Measurements from ENCODE around the gene AFDN. TPM values are rescaled to one million over a fixed set of nuclear protein-coding genes. Genes with fewer than 3 reads are reported as not detected.

Gene AFDN
- total RNA-seq, 1 experiment from 2014 or later: 108 TPM

GRCh38 chr6:167948716-167949115 is 122.0 kb downstream of the AFDN start:
- TF ChIP-seq EZH2 (IDR thresholded peaks at IDR 0.05; ENCODE audit: low read depth) (no peak), CTCF (conservative IDR thresholded peaks at IDR 0.05) (no peak)
- no peak overlapping the region for H3K27ac ChIP-seq
- H2AFZ ChIP-seq: no peak overlapping the region
- intact Hi-C loops (cut with micrococcal nuclease; ENCODE audit: unreplicated experiment): no loop called here
- no peaks in the 10 kb centered on the region for H4K20me1 ChIP-seq (ENCODE audit: insufficient read depth)
- ChIA-PET POLR2A (ENCODE audit: unreplicated experiment) (no interaction called here), CTCF (no interaction called here)
- no peak overlapping the region for H3K4me2 ChIP-seq
- no peaks in the 10 kb centered on the region for H3K9me3 ChIP-seq (ENCODE audit: insufficient read depth, low read depth)
- BruUV-seq (replicated peaks): no TSS peak
- H3K36me3 ChIP-seq (ENCODE audit: low read depth): peaks cover 22% of the 10 kb centered on the region
- DNase-seq: no peak
- H3K79me2 ChIP-seq (ENCODE audit: low read depth): no peaks in the 10 kb centered on the region
- H3K4me3 ChIP-seq: no peak overlapping the region
- no peaks in the 10 kb centered on the region for H3F3A ChIP-seq (ENCODE audit: insufficient read depth, low read depth)
- no peaks in the 10 kb centered on the region for H3K4me1 ChIP-seq (replicated peaks; ENCODE audit: insufficient read depth)
- H3K9me2 ChIP-seq (ENCODE audit: insufficient read depth): no peaks in the 10 kb centered on the region
- no peaks in the 10 kb centered on the region for H3K27me3 ChIP-seq (ENCODE audit: insufficient read depth, low read depth)

- H3K4me3 ChIP-seq: no peak overlapping the region
- H3K4me2 ChIP-seq: no peak overlapping the region
- no peaks in the 10 kb centered on the region for H3F3A ChIP-seq (ENCODE audit: insufficient read depth, low read depth)
- no peaks in the 10 kb centered on the region for H3K9me2 ChIP-seq (ENCODE audit: insufficient read depth)
- H3K27ac ChIP-seq: no peak overlapping the region
- TF ChIP-seq CTCF (conservative IDR thresholded peaks at IDR 0.05) (no peak), EZH2 (IDR thresholded peaks at IDR 0.05; ENCODE audit: low read depth) (no peak)
- H3K4me1 ChIP-seq (replicated peaks; ENCODE audit: insufficient read depth): no peaks in the 10 kb centered on the region
- no peaks in the 10 kb centered on the region for H3K79me2 ChIP-seq (ENCODE audit: low read depth)
- peaks cover 23% of the 10 kb centered on the region for H3K36me3 ChIP-seq (ENCODE audit: low read depth)
- H2AFZ ChIP-seq: no peak overlapping the region
- intact Hi-C loops (cut with micrococcal nuclease; ENCODE audit: unreplicated experiment): no loop called here
- CTCF ChIA-PET: no interaction called here
- POLR2A ChIA-PET (ENCODE audit: unreplicated experiment): no interaction called here
- BruUV-seq (replicated peaks): no TSS peak
- H4K20me1 ChIP-seq (ENCODE audit: insufficient read depth): no peaks in the 10 kb centered on the region
- no peaks in the 10 kb centered on the region for H3K27me3 ChIP-seq (ENCODE audit: insufficient read depth, low read depth)
- H3K9me3 ChIP-seq (ENCODE audit: insufficient read depth, low read depth): no peaks in the 10 kb centered on the region
- no peak for DNase-seq
Measured at GRCh38 chr6:167949121-167949684, 122.5 kb downstream of the AFDN start.

GRCh38 chr6:167951781-167952511 is 125.2 kb downstream of the AFDN start:
- intact Hi-C loops (cut with micrococcal nuclease; ENCODE audit: unreplicated experiment): no loop called here
- Histone ChIP-seq H3K4me3 (no peak overlapping the region), H3K79me2 (ENCODE audit: low read depth) (no peaks in the 10 kb centered on the region), H3K4me2 (no peak overlapping the region), H3K4me1 (replicated peaks; ENCODE audit: insufficient read depth) (peaks cover 5% of the 10 kb centered on the region; the same call in 1 of the 2 replicates), H3K9me3 (ENCODE audit: insufficient read depth, low read depth) (no peaks in the 10 kb centered on the region), H3K27me3 (ENCODE audit: insufficient read depth, low read depth) (no peaks in the 10 kb centered on the region), H3F3A (ENCODE audit: insufficient read depth, low read depth) (no peaks in the 10 kb centered on the region), H3K9me2 (ENCODE audit: insufficient read depth) (no peaks in the 10 kb centered on the region), H4K20me1 (ENCODE audit: insufficient read depth) (no peaks in the 10 kb centered on the region), H3K27ac (no peak overlapping the region), H3K36me3 (ENCODE audit: low read depth) (peaks cover 25% of the 10 kb centered on the region; the same call in 1 of the 2 replicates), H2AFZ (no peak overlapping the region)
- DNase-seq: no peak
- TF ChIP-seq CTCF (conservative IDR thresholded peaks at IDR 0.05): no peak
- TF ChIP-seq EZH2 (IDR thresholded peaks at IDR 0.05; ENCODE audit: low read depth): no peak
- ChIA-PET POLR2A (ENCODE audit: unreplicated experiment) (interaction anchor here (0.6 kb wide), 1 partner anchor 840 kb away, joined by 6 read pairs; no protein-coding TSS in a partner anchor), CTCF (no interaction called here)
- BruUV-seq (replicated peaks): no TSS peak

Measured in PC-9 (cell line).